Neural crest cell (in vitro differentiated cells): ENCODE measurements around the gene USE1. TPM values are rescaled to one million over a fixed set of nuclear protein-coding genes. Genes with fewer than 3 reads are reported as not detected.

Experiments
- DNase-seq: peaks from one replicate; pipeline ENCODE4 v3.0.0; 2021; ENCODE audit warnings: low read depth, mixed read lengths, low spot score
- H3K27ac Mint-ChIP-seq: one replicate; pipeline ENCODE4 v1.8.0; 2021; ENCODE audit warnings: mild to moderate bottlenecking, mixed read lengths; ENCODE audit not compliant: unreplicated experiment
- H3K27me3 Mint-ChIP-seq: 2 replicates; pipeline ENCODE4 v1.8.0; 2021; ENCODE audit warnings: low read depth, mild to moderate bottlenecking, mixed read lengths
- H3K36me3 Mint-ChIP-seq: 2 replicates; pipeline ENCODE4 v1.8.0; 2021; ENCODE audit warnings: low read depth, mild to moderate bottlenecking, mixed read lengths
- H3K4me1 Mint-ChIP-seq: 2 replicates; pipeline ENCODE4 v1.8.0; 2021; ENCODE audit warnings: mixed read lengths
- H3K4me3 Mint-ChIP-seq: one replicate; pipeline ENCODE4 v1.8.0; 2021; ENCODE audit warnings: mild to moderate bottlenecking, mixed read lengths
- H3K9me3 Mint-ChIP-seq: 2 replicates; pipeline ENCODE4 v1.8.0; 2021; ENCODE audit warnings: mixed read lengths
- CTCF ChIP-seq: fragments of 200-600 bp; sonication (generic); conservative IDR thresholded peaks from 2 replicates; pipeline ENCODE4 v1.5.0; 2021; ENCODE audit warnings: antibody characterized with exemption, mild to moderate bottlenecking
- long read RNA-seq: library from polyadenylated mRNA; unstranded; transcript quantifications from one replicate; pipeline ENCODE4 v2.0.0, GENCODE V29; 2020
- total RNA-seq: library from RNA; stranded (reverse); gene quantifications from 2 replicates; pipeline ENCODE4 v1.2.1, GENCODE V29; 2021

The USE1 gene
- 15.7 and 17.6 TPM in 2 replicates for total RNA-seq
- long read RNA-seq, partial matches to known transcripts: 3 of 6 reads
- long read RNA-seq, other reads (novel, unspliced or antisense): 0 of 6 reads

- H3K27ac Mint-ChIP-seq: peak within 1 kb of the TSS; percentile 96
- no peak for TF ChIP-seq CTCF
- peaks cover 8% of the 10 kb centered on the region for H3K36me3 Mint-ChIP-seq
- H3K4me1 Mint-ChIP-seq: peaks cover 25% of the 10 kb centered on the region
- H3K4me3 Mint-ChIP-seq: peak within 1 kb of the TSS; percentile 91
- peak; percentile 75 for DNase-seq
- peaks cover 3% of the 10 kb centered on the region for H3K27me3 Mint-ChIP-seq
- H3K9me3 Mint-ChIP-seq: no peaks in the 10 kb centered on the region
These were observed at the start of gene USE1 for GRCh38 chr19:17215127-17215971. Gene USE1 (plus strand): TSS chr19:17215357. CDS start chr19:17215406, 49 bp downstream.

DNA sequence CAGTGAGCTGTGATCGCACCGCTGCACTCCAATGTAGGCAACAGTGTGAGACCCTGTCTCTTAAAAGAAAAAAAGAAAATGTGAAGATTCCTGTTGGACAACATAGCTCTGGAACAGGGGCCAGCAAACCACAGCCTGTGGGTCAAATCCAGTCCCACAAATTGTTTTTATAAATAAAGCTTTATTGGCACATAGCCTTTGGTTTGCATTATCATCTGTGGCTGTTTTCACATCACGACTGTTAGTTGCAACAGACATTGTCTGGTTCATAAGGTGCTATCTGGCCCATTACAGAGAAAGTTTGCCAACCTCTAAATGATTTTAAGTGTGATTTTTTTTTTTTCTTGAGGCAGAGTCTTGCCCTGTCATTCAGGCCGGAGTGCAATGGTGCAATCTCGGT lies 49.4 kb upstream of the USE1 start:
- H3K4me3 Mint-ChIP-seq: no peak overlapping the region
- no peaks in the 10 kb centered on the region for H3K27me3 Mint-ChIP-seq
- no peak for DNase-seq
- H3K27ac Mint-ChIP-seq: no peak overlapping the region
- no peak for TF ChIP-seq CTCF
- peaks cover 4% of the 10 kb centered on the region for H3K9me3 Mint-ChIP-seq
- peaks cover 36% of the 10 kb centered on the region for H3K36me3 Mint-ChIP-seq
- no peaks in the 10 kb centered on the region for H3K4me1 Mint-ChIP-seq

DNA sequence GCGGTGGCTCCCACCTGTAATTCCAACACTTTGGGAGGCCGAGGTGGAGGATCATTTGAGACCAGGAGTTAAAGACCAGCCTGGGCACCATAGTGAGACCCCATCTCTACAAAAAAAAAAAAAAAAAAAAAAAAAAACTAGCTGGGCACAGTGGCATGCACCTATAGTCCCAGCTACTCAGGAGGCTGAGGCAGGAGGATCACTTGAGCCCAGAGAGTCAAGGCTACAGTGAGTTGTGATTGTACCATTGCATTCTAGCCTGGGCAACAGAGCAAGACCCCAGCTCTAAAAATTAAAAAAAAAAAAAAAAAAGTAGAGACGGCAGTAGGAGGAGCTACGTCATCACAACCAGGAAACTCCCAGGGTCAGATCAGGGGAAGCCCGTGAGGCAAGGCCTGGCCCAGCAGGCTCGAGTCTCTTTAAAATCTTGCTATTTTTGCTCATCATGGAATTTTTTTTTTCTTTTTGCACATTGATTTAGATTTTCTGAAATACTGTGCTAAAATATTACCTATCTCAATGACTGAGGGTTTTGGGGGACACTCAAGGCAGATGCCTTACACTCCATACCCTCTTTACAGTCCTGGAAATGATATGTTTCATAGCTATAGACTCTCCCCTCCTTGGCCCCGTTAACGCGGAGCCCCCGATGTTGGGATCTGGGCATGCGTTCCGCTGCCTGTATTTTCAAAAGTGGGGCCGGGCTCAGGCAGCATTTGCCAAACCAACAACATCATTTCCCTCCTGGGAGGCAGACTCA lies 44.4 kb upstream of the USE1 start:
- no peaks in the 10 kb centered on the region for H3K27me3 Mint-ChIP-seq
- H3K4me1 Mint-ChIP-seq: no peaks in the 10 kb centered on the region
- H3K27ac Mint-ChIP-seq: no peak overlapping the region
- no peak for TF ChIP-seq CTCF
- H3K36me3 Mint-ChIP-seq: peaks cover 9% of the 10 kb centered on the region
- no peaks in the 10 kb centered on the region for H3K9me3 Mint-ChIP-seq
- DNase-seq: no peak
- H3K4me3 Mint-ChIP-seq: no peak overlapping the region

DNA sequence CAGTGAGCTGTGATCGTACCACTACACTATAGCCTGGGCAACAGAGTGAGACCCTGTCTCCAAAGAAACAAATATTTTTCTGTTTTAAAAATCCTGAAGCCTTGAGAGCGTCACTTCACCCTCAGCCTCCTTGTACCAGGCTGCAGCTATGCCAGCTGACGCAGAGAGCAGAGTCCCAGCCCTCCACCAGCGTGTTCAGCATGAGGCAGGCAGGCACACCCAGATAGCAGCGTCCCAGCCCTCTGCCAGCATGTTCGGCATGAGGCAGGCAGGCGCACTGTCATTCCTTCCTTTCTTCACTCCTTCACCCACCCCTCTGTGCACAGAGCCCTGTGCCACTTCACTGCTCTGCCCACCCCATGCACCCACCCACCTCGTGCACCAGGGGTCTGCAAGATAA lies 43.3 kb upstream of the USE1 start:
- Mint-ChIP-seq H3K4me1 (no peaks in the 10 kb centered on the region), H3K9me3 (no peaks in the 10 kb centered on the region), H3K27me3 (no peaks in the 10 kb centered on the region), H3K4me3 (no peak overlapping the region), H3K27ac (peak overlapping the region; percentile 50), H3K36me3 (peaks cover 7% of the 10 kb centered on the region)
- no peak for TF ChIP-seq CTCF
- no peak for DNase-seq

GRCh38 chr19:17172624-17173345 lies 42.4 kb upstream of the USE1 start:
- Mint-ChIP-seq H3K36me3 (peaks cover 4% of the 10 kb centered on the region), H3K4me1 (no peaks in the 10 kb centered on the region), H3K9me3 (no peaks in the 10 kb centered on the region), H3K27ac (no peak overlapping the region), H3K27me3 (no peaks in the 10 kb centered on the region), H3K4me3 (no peak overlapping the region)
- TF ChIP-seq CTCF: no peak
- no peak for DNase-seq
